Mononuclear cell (primary cell): Measurements from ENCODE around the gene DNM2. TPM values are rescaled to one million over a fixed set of nuclear protein-coding genes. Genes with fewer than 3 reads are reported as not detected.
"Not testable (repeated sequence)": the region's sequence is repeated elsewhere in the genome, so short reads cannot be mapped to it uniquely, and the experiment has no call there.

Source experiments
- H3K27me3 ChIP-seq: 2 replicates; pipeline ENCODE4 v1.6.0; 2011; ENCODE audit warnings: low read length, control low read depth; ENCODE audit not compliant: insufficient read depth
- H3K4me1 ChIP-seq: 2 replicates; pipeline ENCODE4 v1.5.1; 2011; ENCODE audit warnings: mild to moderate bottlenecking, low read length, control low read depth; ENCODE audit not compliant: insufficient read depth
- H3K4me3 ChIP-seq: 2 replicates; pipeline ENCODE4 v1.5.1; 2011; ENCODE audit warnings: mild to moderate bottlenecking, low read length, moderate library complexity
- H3K9me3 ChIP-seq: 2 replicates; pipeline ENCODE4 v1.5.1; 2011; ENCODE audit warnings: low read depth, mild to moderate bottlenecking, control low read depth, low read length
- total RNA-seq: library from RNA; depleted of rRNA; stranded (reverse); fragments of >200 nt; gene quantifications from one replicate; pipeline ENCODE4 v1.2.3, GENCODE V29; 2012

DNM2 gene
- 149 TPM for total RNA-seq

GRCh38 chr19:10717356-10718204 lies at the start of gene DNM2:
Gene DNM2, plus strand, starts transcription at chr19:10718079. Its CDS starts 164 bp downstream, at chr19:10718243.
- Histone ChIP-seq H3K9me3 (no peaks in the 10 kb centered on the region), H3K4me3 (peak within 1 kb of the TSS; percentile 97), H3K27me3 (no peaks in the 10 kb centered on the region), H3K4me1 (peaks cover 41% of the 10 kb centered on the region)

GRCh38 chr19:10669246-10669645 lies 48.6 kb upstream of the DNM2 start:
- H3K9me3 ChIP-seq: no peaks in the 10 kb centered on the region
- H3K4me1 ChIP-seq: peaks cover 38% of the 10 kb centered on the region
- H3K4me3 ChIP-seq: no peak overlapping the region
- no peaks in the 10 kb centered on the region for H3K27me3 ChIP-seq

- H3K27me3 ChIP-seq: no peaks in the 10 kb centered on the region
- no peak overlapping the region for H3K4me3 ChIP-seq
- H3K4me1 ChIP-seq: peaks cover 38% of the 10 kb centered on the region
- no peaks in the 10 kb centered on the region for H3K9me3 ChIP-seq
Observed at GRCh38 chr19:10670182-10670581, 47.7 kb upstream of the DNM2 start.

GRCh38 chr19:10670876-10671804 lies 46.7 kb upstream of the DNM2 start:
- no peaks in the 10 kb centered on the region for H3K9me3 ChIP-seq
- H3K27me3 ChIP-seq: no peaks in the 10 kb centered on the region
- H3K4me3 ChIP-seq: no peak overlapping the region
- H3K4me1 ChIP-seq: peaks cover 33% of the 10 kb centered on the region

- H3K4me1 ChIP-seq: peaks cover 27% of the 10 kb centered on the region
- not testable (repeated sequence) for H3K4me3 ChIP-seq, H3K27me3 ChIP-seq, H3K9me3 ChIP-seq
Observed at GRCh38 chr19:10671922-10672321, 46.0 kb upstream of the DNM2 start.

GRCh38 chr19:10675214-10675613 lies 42.7 kb upstream of the DNM2 start:
- not testable (repeated sequence) for H3K27me3 ChIP-seq, H3K9me3 ChIP-seq, H3K4me3 ChIP-seq
- H3K4me1 ChIP-seq: peaks cover 11% of the 10 kb centered on the region

- no peak overlapping the region for H3K4me3 ChIP-seq
- H3K4me1 ChIP-seq: no peaks in the 10 kb centered on the region
- H3K9me3 ChIP-seq: no peaks in the 10 kb centered on the region
- H3K27me3 ChIP-seq: no peaks in the 10 kb centered on the region
Observed at GRCh38 chr19:10677751-10678150, 40.1 kb upstream of the DNM2 start.

- no peaks in the 10 kb centered on the region for H3K9me3 ChIP-seq
- H3K4me3 ChIP-seq: no peak overlapping the region
- no peaks in the 10 kb centered on the region for H3K27me3 ChIP-seq
- no peaks in the 10 kb centered on the region for H3K4me1 ChIP-seq
Observed at GRCh38 chr19:10678813-10679212, 39.1 kb upstream of the DNM2 start.

- H3K9me3 ChIP-seq: no peaks in the 10 kb centered on the region
- no peak overlapping the region for H3K4me3 ChIP-seq
- no peaks in the 10 kb centered on the region for H3K27me3 ChIP-seq
- H3K4me1 ChIP-seq: no peaks in the 10 kb centered on the region
Observed at GRCh38 chr19:10679743-10680142, 38.1 kb upstream of the DNM2 start.

- Histone ChIP-seq H3K4me1 (no peaks in the 10 kb centered on the region), H3K27me3 (no peaks in the 10 kb centered on the region), H3K9me3 (no peaks in the 10 kb centered on the region), H3K4me3 (no peak overlapping the region)
Observed at GRCh38 chr19:10680545-10681135, 37.2 kb upstream of the DNM2 start.

GRCh38 chr19:10681658-10682057 lies 36.2 kb upstream of the DNM2 start:
- no peaks in the 10 kb centered on the region for H3K9me3 ChIP-seq
- H3K4me3 ChIP-seq: no peak overlapping the region
- no peaks in the 10 kb centered on the region for H3K27me3 ChIP-seq
- no peaks in the 10 kb centered on the region for H3K4me1 ChIP-seq

GRCh38 chr19:10682397-10683063 lies 35.3 kb upstream of the DNM2 start:
- H3K9me3 ChIP-seq: no peaks in the 10 kb centered on the region
- no peaks in the 10 kb centered on the region for H3K27me3 ChIP-seq
- no peak overlapping the region for H3K4me3 ChIP-seq
- H3K4me1 ChIP-seq: no peaks in the 10 kb centered on the region

GRCh38 chr19:10683064-10683426 lies 34.8 kb upstream of the DNM2 start:
- no peaks in the 10 kb centered on the region for H3K9me3 ChIP-seq

GRCh38 chr19:10683582-10683981 lies 34.3 kb upstream of the DNM2 start:
- no peak overlapping the region for H3K4me3 ChIP-seq
- no peaks in the 10 kb centered on the region for H3K27me3 ChIP-seq
- no peaks in the 10 kb centered on the region for H3K9me3 ChIP-seq
- no peaks in the 10 kb centered on the region for H3K4me1 ChIP-seq

More at GRCh38 chr19:10683064-10683426, 34.8 kb upstream of the DNM2 start:
- Histone ChIP-seq H3K4me1 (no peaks in the 10 kb centered on the region), H3K27me3 (no peaks in the 10 kb centered on the region), H3K4me3 (no peak overlapping the region)
